ENCODE results near the gene CD3E. TPM values are rescaled to one million over a fixed set of nuclear protein-coding genes. Genes with fewer than 3 reads are reported as not detected.

Gene CD3E
- total and polyA plus RNA-seq, 7 donors: 0.28 to 42.3 (median 0.92) TPM; not detected in 2

- Histone ChIP-seq H3K4me3 (no peak overlapping the region), H3K27me3 (peaks cover 0 to 51% (median 25%) of the 10 kb centered on the region in 3 donors), H3K4me1 (peaks cover 0 to 17% (median 4%) of the 10 kb centered on the region in 4 donors), H3K9me3 (no peaks in the 10 kb centered on the region), H3K36me3 (no peaks in the 10 kb centered on the region), H3K27ac (no peak overlapping the region)
- WGBS, 2 donors: 15 to 56% methylated on average over 7 of the region's 7 CpGs
- DNase-seq: no peak
- intact Hi-C loops (cut with DNase I): no loop called here
- TF ChIP-seq, protein P1, sequence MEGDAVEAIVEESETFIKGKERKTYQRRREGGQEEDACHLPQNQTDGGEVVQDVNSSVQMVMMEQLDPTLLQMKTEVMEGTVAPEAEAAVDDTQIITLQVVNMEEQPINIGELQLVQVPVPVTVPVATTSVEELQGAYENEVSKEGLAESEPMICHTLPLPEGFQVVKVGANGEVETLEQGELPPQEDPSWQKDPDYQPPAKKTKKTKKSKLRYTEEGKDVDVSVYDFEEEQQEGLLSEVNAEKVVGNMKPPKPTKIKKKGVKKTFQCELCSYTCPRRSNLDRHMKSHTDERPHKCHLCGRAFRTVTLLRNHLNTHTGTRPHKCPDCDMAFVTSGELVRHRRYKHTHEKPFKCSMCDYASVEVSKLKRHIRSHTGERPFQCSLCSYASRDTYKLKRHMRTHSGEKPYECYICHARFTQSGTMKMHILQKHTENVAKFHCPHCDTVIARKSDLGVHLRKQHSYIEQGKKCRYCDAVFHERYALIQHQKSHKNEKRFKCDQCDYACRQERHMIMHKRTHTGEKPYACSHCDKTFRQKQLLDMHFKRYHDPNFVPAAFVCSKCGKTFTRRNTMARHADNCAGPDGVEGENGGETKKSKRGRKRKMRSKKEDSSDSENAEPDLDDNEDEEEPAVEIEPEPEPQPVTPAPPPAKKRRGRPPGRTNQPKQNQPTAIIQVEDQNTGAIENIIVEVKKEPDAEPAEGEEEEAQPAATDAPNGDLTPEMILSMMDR (IDR thresholded peaks at IDR 0.05): no peak
- TF ChIP-seq POLR2AphosphoS5 (IDR thresholded peaks at IDR 0.05): no peak
- no peak for TF ChIP-seq EP300 (IDR thresholded peaks at IDR 0.05)
- TF ChIP-seq POLR2A (IDR thresholded peaks at IDR 0.05): no peak
Measured at GRCh38 chr11:118314988-118315411, 10.5 kb downstream of the CD3E start.

DNA sequence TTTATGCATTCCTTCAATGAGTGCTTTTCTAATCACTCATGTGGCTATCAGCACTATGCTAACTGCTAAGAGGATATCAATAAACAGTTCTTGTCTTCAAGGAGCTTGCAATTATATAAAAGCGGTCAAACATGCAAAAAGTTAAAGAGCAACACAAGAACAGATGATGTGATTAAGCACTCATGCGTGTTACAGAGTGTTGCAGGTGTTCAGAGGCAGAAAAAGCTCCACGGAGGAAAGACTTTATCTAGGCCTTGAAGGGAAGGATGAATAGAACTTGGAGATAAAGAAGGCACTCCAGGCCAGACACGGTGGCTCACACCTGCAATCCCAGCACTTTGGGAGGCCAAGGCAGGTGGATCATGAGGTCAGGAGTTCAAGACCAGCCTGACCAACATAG, 13.6 kb downstream of the CD3E start:
- H3K4me3 ChIP-seq: no peak overlapping the region
- peaks cover 0 to 17% (median 4%) of the 10 kb centered on the region in 4 donors for H3K4me1 ChIP-seq
- H3K27ac ChIP-seq: no peak overlapping the region
- H3K9me3 ChIP-seq: no peaks in the 10 kb centered on the region
- no peak for TF ChIP-seq EP300 (IDR thresholded peaks at IDR 0.05)
- no peak for TF ChIP-seq POLR2A (IDR thresholded peaks at IDR 0.05)
- TF ChIP-seq, protein P1 (IDR thresholded peaks at IDR 0.05): no peak
- TF ChIP-seq POLR2AphosphoS5 (IDR thresholded peaks at IDR 0.05): no peak
- intact Hi-C loops (cut with DNase I): no loop called here
- H3K36me3 ChIP-seq: no peaks in the 10 kb centered on the region
- DNase-seq: no peak
- WGBS, 2 donors: 74 to 87% methylated on average over 4 of the region's 4 CpGs
- H3K27me3 ChIP-seq: peaks cover 0 to 47% (median 19%) of the 10 kb centered on the region in 3 donors

- intact Hi-C loops (cut with DNase I): no loop called here
- TF ChIP-seq POLR2AphosphoS5 (IDR thresholded peaks at IDR 0.05): no peak
- TF ChIP-seq, protein P1 (IDR thresholded peaks at IDR 0.05): no peak
- TF ChIP-seq POLR2A (IDR thresholded peaks at IDR 0.05): no peak
- TF ChIP-seq EP300 (IDR thresholded peaks at IDR 0.05): no peak
- WGBS, 2 donors: 83 to 91% methylated on average over 11 of the region's 11 CpGs
- H3K27ac ChIP-seq: no peak overlapping the region
- no peaks in the 10 kb centered on the region for H3K36me3 ChIP-seq
- no peaks in the 10 kb centered on the region for H3K9me3 ChIP-seq
- peaks cover 0 to 41% (median 13%) of the 10 kb centered on the region in 3 donors for H3K27me3 ChIP-seq
- H3K4me1 ChIP-seq: peaks cover 0 to 17% (median 4%) of the 10 kb centered on the region in 4 donors
- DNase-seq: no peak
- no peak overlapping the region for H3K4me3 ChIP-seq
Measured at GRCh38 chr11:118318581-118319336, 14.2 kb downstream of the CD3E start.

- peaks cover 0 to 35% (median 7%) of the 10 kb centered on the region in 3 donors for H3K27me3 ChIP-seq
- no peaks in the 10 kb centered on the region for H3K36me3 ChIP-seq
- TF ChIP-seq POLR2AphosphoS5 (IDR thresholded peaks at IDR 0.05): no peak
- no peak for TF ChIP-seq POLR2A (IDR thresholded peaks at IDR 0.05)
- TF ChIP-seq, protein P1 (IDR thresholded peaks at IDR 0.05): no peak
- TF ChIP-seq EP300 (IDR thresholded peaks at IDR 0.05): no peak
- intact Hi-C loops (cut with DNase I): no loop called here
- H3K27ac ChIP-seq: no peak overlapping the region
- no peak for DNase-seq
- H3K9me3 ChIP-seq: no peaks in the 10 kb centered on the region
- peaks cover 0 to 17% (median 4%) of the 10 kb centered on the region in 4 donors for H3K4me1 ChIP-seq
- 29 to 39% methylated on average over 1 of the region's 1 CpG for WGBS, 2 donors
- H3K4me3 ChIP-seq: no peak overlapping the region
Measured at GRCh38 chr11:118319337-118319707, 14.8 kb downstream of the CD3E start.
